NCI-H446 (cell line): Measurements from ENCODE around the gene DNAI1.

Source experiments
- DNase-seq, 2 experiments: peaks; one replicate each; lab custom pipeline; 2025; lab: John Stamatoyannopoulos, UW

The DNAI1 gene

DNA sequence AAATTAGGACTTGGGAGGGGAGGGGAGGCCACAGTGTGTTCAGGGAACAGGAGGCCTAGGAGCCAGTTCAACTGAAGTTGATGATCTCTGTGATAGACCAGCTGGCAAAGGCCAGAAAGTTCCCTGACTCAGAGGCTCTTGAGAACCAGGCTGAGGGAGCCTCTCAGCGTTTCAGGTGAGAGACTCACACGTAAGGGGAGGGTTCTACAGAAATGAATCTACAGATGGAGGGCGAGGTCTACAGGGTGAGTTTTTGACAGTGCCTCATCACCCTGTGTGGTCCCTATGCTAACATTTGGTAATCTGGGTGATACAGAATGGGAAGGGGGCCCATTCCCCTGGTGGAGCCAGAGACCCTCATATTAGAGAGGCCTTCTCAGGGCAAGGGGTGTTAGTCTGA, 32.2 kb downstream of the DNAI1 start:
- no peak for DNase-seq

DNA sequence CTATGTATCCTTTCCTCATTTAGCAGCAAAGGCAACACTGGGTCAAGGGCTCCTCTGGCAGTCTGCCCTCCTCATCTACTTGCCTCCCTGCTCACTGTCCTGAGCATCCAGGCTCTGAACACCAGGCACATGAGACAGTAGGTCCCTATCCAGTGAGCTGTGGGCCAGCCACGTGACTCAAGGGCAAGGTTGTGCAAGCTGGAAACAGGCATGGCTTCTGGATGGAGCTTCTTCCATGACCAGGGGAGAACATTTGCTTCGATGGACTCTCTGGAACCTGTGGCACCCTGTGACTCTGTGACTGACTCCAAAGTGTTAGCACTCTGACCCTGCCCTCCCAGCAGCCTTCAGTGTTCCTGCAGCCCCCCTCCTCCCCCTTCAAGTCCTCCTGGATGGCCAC, 33.0 kb downstream of the DNAI1 start:
- DNase-seq, result no peak

DNA sequence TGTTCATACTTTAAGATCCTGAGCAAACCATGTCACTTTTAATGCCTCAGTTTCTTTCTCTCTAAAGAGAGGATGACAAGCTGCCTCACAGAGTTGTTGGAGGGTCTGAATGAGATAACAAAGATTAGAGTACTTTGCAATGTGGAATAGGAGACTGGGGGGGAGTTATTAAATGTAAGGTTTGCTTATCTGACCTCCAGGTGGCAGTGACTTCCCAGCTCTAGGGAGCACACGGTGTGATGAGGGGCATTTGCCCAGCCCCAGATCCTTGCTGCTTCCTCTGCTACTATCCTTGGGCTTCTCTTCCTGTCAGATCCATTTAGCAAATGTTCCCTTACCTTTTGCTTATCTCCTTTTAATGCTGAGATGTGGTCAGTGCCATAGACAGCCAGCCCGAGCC, 33.4 kb downstream of the DNAI1 start:
- no peak for DNase-seq

DNA sequence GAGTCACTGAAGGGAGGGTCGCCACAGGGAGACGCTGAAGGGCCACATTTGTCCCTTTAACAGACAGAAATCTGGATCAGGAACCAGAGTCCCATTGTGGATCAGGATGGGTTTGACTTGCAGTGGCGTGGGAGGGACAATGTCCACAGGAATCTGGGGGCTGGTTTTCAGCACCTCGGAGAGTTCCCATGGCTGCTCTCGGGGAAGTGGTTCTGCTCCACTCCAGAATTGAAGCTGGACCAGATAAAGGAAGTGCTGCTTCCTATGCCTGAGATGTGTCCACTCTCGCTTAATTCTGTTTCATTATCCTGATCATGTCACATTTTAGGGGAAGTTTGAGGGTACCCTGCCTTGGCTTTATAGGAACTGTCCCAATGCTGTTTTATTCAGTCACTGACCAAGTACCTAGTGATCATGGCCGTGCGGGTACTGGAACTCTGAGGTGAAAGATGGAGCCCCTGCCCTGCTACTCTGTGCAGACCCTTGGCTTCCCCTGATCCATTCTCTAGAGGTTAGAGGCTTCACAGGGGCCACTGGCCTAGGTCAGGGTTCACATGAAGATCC, 35.4 kb downstream of the DNAI1 start:
- DNase-seq, result no peak

DNA sequence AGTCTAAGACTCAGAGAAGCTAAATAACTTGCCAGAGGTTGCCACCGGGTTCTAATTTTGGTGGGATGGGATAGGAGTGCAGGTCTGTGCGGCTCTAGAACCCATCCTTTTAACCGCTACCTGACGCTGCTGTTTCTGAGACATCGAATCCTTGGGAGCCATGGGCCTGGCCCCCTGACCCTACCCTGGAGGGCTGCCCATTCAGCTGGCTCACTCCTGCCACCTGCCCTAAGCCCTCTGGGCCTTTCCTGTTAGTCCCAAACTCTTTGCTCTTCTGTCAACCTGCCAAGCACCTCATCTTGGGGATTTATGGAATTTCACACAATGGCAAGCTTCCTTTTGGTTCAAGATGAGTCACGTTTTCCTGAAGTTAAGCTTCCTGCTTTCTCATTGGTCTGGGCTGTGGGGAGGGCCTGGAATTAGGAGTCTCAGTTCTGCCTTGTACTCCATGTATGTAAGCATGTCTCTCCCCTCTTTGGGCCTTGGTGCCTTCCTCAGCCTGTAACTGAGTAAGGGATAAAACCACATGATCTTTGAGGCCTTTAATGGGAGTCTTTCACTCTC, 37.6 kb downstream of the DNAI1 start:
- DNase-seq, result no peak

DNA sequence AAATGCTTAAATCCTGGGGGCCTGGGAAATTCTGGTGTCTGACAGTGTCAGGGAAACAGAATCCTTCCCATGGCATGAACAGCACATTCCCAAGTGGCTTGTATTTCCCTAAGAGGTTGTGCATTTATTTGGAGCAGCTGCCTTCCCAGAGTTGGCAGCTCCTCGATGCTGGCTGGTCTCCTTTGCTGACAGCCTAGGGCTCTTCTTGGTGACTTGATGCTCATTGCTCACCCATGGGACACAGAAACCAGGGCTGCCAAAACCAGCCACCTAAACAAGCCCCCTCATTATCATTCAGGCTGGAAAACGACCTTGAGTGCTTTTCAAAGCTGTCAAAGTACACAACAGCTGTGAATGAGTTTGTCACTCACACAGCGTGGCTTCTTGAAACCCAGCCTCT, 39.9 kb downstream of the DNAI1 start:
- DNase-seq, result peak; percentile 25 to 74

DNA sequence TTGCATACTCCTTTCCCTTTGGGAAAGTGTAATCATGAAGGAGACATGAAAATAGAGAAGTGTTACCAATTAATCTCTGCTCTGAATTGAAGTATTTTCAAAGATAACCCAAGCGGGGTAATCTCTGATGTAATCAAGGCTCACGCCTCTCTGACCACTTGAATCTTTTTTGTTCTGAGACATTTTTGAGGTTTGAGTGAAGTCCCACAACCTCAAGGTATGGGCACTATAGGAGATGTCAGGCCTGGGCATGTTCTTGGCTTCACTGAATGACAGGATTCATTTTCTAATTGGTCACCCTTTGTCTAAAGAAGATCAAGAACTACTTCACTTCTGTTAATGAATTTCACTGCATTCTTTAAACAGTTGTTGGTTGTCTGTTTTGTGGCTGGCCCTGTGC, 40.5 kb downstream of the DNAI1 start:
- DNase-seq, result no peak

DNA sequence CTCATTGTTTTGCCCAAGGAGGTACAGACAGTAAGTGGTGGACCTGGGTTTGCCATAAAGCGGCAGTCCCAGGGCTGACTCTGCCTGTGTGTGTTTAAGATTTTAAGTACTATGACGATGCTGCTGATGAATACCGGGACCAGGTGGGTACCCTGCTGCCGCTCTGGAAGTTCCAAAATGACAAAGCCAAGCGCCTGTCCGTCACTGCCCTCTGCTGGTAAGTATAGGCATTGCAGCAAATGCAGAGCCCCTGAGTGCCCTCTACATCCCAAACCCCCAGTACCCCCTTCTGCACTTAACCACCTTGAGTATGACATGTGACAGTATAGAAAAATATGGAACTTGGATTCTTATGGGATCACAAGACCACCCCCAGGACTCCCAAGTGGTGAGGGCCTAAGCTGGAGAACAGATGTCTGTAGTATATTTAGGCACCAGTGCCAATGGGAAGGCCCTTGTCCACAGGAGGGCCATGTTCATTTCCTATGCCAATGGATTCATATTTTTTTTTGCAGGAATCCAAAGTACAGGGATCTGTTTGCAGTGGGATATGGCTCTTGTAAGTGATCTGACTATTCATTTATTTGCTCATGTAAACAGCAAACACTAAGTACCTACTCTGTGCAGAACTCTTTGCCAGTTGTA, 42.1 kb downstream of the DNAI1 start:
- DNase-seq, result peak; percentile 61 to 67

DNA sequence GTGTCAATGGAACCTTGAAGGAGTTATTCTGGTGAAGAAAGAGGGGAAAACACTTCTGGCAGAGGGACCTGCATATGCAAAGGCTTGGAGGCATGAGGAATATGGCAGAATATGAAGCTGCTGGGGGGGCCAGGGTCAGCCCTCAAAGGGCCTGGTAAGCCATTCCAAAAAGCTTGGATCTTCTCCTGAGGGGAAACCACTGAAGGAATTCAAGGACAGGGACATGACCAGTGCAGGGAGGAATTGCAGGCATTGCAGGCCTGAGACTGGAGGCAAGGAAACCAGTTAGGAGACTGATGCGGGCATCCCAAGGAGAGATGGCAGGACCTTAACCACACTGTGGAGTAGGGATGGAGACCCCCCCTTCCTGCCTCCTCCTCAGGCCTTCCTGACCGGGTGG, 42.8 kb downstream of the DNAI1 start:
- no peak for DNase-seq

DNA sequence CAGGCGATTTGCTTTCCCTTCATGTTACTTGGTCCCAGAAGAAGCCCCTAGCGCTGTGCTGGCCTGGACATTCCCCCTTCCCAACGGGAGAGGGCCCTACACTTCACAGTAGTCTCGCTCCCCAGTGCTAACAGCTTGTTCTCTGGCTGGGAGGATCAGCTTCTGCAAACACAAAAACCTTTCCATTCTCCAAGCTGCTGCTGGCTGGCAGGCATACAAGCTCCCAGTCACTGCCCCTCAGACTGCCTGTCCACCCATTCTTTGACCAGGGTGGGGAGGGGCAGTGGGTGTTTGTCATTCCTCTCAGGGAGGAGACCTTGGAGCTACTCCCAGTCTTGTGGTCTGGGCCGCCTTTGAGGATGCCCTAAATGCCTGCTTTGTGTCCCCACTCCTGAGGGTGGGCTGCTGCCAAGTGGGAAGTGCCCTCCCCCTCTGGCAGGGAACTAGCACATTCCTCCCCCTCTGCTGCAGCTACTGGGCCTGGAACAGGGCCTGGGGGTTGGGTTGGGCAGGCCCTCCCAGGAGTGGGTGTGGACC, 43.4 kb downstream of the DNAI1 start:
- peak; percentile 57 to 83 for DNase-seq

DNA sequence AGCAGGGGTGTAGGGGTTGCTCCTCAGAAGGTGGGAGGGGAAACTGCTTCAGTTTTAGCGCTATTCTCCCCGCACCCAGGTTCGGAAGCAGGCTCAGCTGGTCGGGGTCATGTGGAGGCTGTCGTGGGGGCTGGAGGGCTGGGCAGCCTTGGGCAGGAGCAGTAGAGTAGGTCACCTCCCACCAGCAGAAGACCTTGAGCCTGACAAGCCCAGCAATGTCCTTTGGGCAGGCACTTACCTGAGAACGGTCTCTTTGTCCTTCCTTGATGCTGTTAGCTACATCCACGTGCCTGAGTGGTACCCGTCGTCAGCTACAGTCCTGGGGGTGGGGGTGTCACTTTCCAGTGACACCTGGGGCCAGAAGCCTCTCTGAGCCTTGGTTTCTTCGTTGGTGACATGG, 43.9 kb downstream of the DNAI1 start:
- no peak for DNase-seq

DNA sequence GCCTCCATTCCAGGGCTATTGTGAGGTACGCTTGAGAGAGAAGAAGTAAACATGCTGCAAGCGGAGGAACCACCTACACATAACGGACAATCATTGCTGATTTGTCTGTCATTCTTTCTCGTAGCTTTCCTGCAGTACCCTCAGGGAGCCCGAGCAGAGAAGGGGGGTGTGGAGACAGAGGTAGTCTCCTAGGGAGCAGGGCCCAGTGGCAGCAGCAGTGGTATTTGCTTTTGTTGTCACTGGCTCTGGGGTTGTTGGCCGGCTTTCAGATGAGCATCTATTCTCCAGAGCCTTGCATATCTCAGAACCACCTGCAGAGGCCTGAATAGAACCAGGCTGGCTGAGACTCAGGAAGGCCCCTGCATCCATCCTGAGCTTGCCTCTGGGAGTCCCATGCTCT, 44.3 kb downstream of the DNAI1 start:
- peak in 1 of 2 experiments; percentile 12 for DNase-seq

DNA sequence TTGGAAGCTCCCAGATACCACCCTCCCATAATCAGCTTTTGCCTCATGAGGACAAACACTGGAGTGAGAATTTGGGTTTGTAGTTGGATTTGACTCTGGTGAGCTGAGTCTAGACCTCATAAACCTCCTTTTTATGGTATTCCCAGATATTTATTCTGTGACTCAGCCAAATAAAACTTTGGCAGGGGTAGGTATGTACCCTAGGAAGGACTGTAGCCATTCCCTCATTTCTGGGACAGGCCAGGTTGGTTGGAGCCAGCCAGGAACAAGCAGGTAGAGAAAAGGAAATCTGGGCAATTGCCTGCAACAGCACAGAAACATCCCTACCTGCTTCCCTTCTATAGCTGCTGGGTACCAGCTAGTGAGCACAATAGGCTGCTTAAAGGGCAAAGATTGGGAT, 44.8 kb downstream of the DNAI1 start:
- no peak for DNase-seq

DNA sequence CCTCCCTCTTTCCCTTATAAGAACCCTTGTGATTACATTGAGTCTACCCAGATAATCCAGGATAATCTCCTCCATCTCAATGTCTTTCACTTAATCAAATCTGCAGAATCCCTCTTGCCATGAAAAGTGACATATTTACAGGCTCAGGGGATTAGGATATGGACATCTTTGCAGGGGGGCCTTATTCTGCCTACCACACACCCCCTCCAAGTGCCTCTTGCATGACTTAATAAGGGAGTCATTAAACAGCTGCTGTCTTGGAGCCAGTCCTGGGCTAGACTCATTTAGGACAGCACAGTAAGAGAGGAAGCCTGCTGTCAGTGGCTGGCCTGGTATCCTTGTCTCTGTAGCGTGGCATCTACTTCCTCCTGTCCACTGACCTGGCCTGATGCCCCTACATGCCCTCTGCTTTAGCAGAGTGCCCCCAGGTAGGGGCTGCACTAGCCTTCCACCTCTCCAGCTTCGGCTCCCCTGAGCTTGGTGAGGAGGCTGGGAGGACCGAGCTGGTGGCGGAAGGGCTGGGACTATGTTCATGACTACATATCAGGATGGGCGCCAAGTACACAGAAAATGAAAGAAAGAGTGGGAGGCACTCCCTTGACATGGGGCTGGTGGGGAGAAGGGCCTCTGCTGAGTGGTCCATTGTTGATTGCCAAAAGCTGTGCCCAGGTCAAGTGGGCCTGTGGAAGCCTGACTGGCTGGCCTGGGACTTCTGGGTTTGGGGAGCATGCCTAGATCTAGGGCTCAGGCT, 46.9 kb downstream of the DNAI1 start:
- peak; percentile 15 to 68 for DNase-seq

DNA sequence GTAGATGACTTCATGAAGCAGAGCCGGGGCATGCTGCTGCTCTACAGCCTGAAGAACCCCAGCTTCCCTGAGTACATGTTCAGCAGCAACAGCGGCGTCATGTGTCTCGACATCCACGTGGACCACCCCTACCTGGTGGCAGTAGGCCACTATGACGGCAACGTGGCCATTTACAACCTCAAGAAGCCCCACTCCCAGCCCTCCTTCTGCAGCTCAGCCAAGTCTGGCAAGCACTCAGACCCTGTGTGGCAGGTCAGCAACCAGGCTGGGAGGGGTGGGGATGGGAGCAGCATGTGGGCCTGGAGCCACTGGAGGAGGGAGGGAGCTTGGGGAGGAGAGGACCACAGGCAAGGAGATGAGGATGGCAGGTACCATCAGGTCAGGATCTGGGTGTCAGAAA, 48.0 kb downstream of the DNAI1 start:
- DNase-seq, result no peak

DNA sequence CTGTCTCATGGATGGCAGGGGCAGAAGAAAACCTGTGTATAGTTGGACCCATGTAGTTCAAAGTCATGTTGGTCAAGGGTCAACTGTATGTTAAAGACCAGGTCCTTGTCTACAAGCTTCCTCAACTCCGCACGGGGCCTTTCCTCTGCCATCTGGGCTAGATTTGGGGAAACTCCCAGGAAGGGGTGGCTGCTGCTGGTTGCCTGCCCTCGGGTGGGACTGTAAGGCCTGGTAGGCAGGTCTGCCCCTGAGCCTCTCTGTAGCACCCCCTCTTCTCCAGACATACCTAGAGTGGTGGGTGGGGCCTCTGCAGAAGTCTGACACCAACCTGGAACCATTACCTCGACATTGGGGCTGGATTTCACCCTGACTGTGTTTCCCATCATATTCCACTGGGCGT, 49.0 kb downstream of the DNAI1 start:
- DNase-seq, result no peak

DNA sequence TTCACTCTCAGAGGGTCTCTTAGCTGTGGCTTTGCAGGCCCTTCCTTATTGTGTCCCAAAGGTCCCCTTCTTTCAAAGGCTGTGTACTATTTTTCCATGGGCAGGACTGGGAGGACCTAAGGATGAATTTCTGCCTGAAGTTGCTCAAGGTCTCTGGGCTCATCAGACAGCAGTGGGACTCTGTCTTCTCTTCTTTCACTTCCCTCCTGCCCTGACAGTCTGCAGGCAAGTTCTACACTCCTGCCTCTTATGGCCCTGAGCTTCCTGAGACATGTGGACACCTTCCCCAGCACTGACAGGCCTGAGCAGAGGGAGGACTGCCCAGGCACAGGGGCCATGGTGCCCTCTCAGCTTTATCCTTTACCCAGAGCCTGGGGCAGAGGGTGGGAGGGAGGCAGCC, 49.4 kb downstream of the DNAI1 start:
- DNase-seq, result no peak

DNA sequence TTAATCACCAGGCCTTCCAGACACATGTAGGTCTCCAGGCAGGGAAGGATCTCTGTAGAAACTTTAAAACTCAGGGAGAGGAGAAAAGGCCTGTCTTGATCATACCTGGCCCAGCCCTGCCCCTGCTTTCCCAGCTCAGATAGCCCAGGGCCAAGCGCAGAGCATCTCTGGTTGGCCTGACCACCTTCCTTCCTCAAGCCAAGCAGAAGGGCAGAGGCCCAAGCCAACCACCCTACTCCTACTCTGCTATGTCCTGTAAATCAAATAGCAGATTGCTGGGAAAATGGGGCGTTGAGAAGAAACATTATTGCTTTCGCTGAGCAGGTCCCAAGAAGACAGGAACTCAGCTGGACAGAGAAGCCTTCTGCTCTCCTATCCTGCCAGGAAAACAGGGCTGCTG, 49.9 kb downstream of the DNAI1 start:
- no peak for DNase-seq

DNA sequence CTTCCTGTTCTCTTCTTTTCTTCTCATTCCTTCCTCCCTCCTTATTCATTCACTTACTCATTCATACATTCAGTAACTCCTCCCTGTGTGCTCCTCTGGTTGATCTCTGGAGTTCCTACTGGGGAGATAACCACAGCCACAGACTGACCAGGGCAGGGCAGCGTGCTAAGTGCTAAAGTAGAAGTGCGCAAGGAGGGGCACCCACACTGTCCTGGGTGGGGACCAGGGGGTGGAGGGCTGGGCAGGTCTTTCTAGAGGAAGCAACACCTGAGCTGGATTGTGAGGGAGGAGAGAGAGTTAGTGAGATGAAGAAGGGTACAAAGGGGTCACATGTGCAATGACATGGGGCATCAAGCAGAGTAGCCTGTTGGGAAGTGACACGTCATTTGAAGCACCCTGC, 50.3 kb downstream of the DNAI1 start:
- DNase-seq, result no peak

DNA sequence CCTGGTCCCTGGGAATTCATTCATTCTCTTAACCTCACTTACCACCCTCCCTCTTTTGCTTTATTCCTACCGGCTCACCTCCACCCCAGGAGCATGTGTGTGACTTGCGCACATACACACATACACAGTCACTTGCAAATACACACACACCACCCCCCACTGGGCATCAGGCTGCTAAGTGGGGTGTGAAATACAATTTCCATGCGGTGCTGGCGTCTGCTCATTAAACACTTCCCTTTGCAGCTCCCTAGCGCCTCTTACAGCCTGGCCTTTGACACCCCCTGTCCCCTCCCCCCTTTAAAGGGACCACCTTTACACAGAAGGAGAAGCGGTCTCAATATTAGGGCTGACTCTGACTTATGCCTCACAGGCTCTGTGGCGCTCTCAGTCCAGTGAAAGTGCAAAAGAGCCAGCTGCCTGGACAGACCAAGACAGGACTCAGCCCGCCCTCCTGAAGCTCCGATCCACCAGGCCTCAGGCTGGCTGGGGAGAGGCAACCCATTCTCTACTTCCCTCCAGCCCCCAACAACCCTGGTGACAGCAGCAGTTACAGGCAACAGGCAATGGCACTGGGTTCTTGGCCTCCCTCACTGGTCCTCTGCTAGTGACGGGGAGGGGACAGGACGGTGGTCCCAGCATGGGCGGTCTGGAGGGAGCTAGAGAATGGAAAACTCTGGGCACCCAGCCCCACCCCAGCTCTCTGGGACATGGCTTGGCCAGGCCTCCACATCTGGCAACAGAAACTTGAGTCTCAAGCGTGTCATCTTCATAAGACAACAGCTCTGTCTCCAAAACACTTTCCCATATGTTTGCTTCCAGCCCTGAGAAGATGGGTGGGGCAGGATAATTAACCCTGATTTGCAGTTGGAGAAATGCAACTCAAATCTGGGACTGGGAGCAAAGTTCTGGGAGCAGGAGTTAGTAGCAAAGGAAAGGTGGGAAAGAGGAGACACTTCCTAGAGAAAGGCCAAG, 52.2 kb downstream of the DNAI1 start:
- DNase-seq, result peak in 1 of 2 experiments; percentile 49

DNA sequence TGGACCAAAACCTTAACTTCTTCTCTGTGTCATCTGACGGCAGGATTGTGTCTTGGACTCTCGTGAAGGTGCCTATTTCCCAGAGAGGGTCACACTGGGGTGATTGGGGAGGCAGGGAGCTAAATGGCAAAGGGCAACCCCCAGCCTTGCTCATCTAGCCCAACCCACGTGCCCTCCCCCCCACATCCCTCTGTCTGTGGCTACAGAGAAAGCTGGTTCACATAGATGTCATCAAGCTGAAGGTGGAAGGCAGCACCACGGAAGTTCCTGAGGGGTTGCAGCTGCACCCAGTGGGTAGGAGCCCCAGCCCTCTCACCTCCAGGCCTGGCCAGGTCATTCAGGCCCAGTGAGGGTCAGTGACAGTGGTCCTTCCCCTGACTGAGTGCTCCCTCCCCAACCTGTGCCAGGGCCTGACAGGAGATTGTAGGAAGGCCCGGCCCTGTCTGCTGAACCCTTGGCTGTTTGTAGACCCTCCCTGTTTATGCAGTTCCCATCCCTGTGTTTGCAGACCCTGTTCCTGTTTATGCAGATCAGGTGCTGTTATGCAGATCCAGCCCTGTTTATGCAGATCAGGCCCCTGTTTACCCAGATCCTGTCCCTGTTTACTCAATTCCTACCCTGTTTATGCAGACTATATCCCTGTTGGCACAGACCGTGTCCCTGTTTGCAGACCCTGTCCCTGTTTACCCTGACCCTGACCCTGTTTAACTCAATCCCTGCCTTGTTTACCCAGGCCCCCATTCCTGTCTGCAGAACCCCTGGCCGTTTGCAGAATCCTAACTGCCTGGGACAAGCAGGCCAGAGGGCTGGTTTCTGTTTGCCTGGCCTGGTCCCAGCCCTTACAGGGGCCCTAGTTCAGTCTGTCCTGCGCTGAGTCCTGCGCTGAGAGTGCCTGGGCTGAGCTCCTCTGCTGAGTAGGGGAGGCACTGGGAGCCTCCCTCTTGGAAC, 53.8 kb downstream of the DNAI1 start:
- no peak for DNase-seq
